Measurements from ENCODE around the gene OR8B3. TPM values are rescaled to one million over a fixed set of nuclear protein-coding genes. Genes with fewer than 3 reads are reported as not detected.
"Not testable (repeated sequence)": the region's sequence is repeated elsewhere in the genome, so short reads cannot be mapped to it uniquely, and the experiment has no call there.

The OR8B3 gene
- polyA plus RNA-seq, 1 of the 3 experiments (the other 2 are of a cell fraction): not detected

DNA sequence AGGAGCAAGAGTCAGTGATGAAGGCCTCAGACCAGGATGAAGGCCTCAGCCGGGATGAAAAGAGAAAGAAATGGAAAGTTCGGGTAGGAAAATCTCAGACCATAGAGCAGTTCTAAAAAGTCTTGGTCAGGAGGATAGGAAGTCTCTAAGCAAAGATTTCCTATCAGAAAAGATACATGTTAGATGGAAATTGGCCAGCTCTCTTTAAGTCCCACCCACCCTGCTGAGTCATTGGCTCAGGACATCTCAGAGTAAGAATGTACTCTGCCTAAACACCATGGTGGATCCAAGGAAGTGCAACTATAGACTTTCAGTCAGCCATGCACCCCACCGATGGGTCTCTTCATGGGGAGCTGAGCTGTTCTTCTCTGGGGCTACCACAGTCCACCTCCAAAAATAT lies 4.4 kb downstream of the OR8B3 start:
- WGBS (ENCODE audit: low lambda C conversion rate): 7% methylated on average over 2 of the region's 3 CpGs
- no peaks in the 10 kb centered on the region for H3K27me3 ChIP-seq (ENCODE audit: insufficient read depth)
- TF ChIP-seq NFIC (IDR thresholded peaks at IDR 0.05; ENCODE audit: borderline replicate concordance) (no peak), FOXM1 (IDR thresholded peaks at IDR 0.05; ENCODE audit: low read depth) (no peak)
- H3K27ac ChIP-seq (ENCODE audit: low read depth in 2 of 2, low read length in 1 of 2): no peak overlapping the region
- POLR2A ChIA-PET: no interaction called here
- no peaks in the 10 kb centered on the region for H3K9me2 ChIP-seq
- H3K4me2 ChIP-seq: no peak overlapping the region
- no peaks in the 10 kb centered on the region for H3K4me1 ChIP-seq (ENCODE audit: control insufficient read depth in 1 of 2, insufficient read depth in 2 of 2, low read depth in 1 of 2, low read length in 1 of 2)
- H3K9ac ChIP-seq: no peak overlapping the region
- H2AFZ ChIP-seq (ENCODE audit: low read depth): no peak overlapping the region
- no peak for DNase-seq
- CTCF ChIA-PET: no interaction called here
- H3K79me2 ChIP-seq (ENCODE audit: insufficient read depth): no peaks in the 10 kb centered on the region
- H4K20me1 ChIP-seq (ENCODE audit: insufficient read depth): no peaks in the 10 kb centered on the region
- H3K36me3 ChIP-seq (replicated peaks in 1 of 2; ENCODE audit: control insufficient read depth in 1 of 2, insufficient read depth in 2 of 2, low read length in 1 of 2): no peaks in the 10 kb centered on the region
- no peaks in the 10 kb centered on the region for H3K9me3 ChIP-seq
- no peaks in the 10 kb centered on the region for H3F3A ChIP-seq (replicated peaks; ENCODE audit: insufficient read depth)
- no peak overlapping the region for H3K4me3 ChIP-seq (ENCODE audit: low read depth in 2 of 2, low read length in 1 of 2)

DNA sequence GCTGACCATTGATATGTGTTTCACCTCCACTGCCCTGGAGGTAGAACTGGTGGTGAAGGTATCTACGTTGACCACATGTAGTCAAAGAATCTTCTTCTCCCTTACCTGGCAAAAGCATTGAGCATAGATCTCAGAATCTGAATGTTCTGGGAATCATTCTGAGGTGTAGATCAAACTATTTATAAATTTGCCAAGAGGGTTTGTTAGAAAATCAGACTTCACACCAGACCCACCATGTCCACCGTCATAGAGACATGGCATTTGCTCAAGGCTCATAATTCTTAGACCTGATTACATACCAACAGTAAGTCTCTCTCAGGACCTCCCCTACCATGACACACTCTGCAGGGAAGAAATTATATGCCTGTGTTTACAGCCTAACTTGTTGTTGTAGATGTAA lies 14.4 kb downstream of the OR8B3 start, which contains the start of gene OR8B2:
Gene OR8B2, minus strand, starts transcription at position 101 of the 400 bp plus-strand sequence. CDS start 1,156 bp downstream, outside the sequence.
- H3K27me3 ChIP-seq (ENCODE audit: insufficient read depth): no peaks in the 10 kb centered on the region
- H3K9me3 ChIP-seq: no peaks in the 10 kb centered on the region
- no peaks in the 10 kb centered on the region for H3F3A ChIP-seq (replicated peaks; ENCODE audit: insufficient read depth)
- no peaks in the 10 kb centered on the region for H3K79me2 ChIP-seq (ENCODE audit: insufficient read depth)
- DNase-seq: no peak
- TF ChIP-seq SMC3 (IDR thresholded peaks at IDR 0.05; ENCODE audit: low read depth, low read length) (no peak), SIN3A (IDR thresholded peaks at IDR 0.05; ENCODE audit: borderline replicate concordance, low read depth, low read length) (no peak), POLR2AphosphoS5 (IDR thresholded peaks at IDR 0.05; ENCODE audit: low read depth, low read length) (no peak), RAD21 (IDR thresholded peaks at IDR 0.05; ENCODE audit: low read length) (no peak), TEAD4 (IDR thresholded peaks at IDR 0.05; ENCODE audit: borderline replicate concordance, insufficient read depth) (no peak), CHD2 (IDR thresholded peaks at IDR 0.05; ENCODE audit: low read length, partially characterized antibody) (no peak), ELF1 (IDR thresholded peaks at IDR 0.05) (no peak), MEF2A (IDR thresholded peaks at IDR 0.05; ENCODE audit: borderline replicate concordance, low read depth) (no peak), FOXM1 (IDR thresholded peaks at IDR 0.05; ENCODE audit: low read depth) (no peak), TCF12 (IDR thresholded peaks at IDR 0.05) (no peak), GATA2 (CRISPR knock-in tag; IDR thresholded peaks at IDR 0.05) (no peak), EZH2phosphoT487 (IDR thresholded peaks at IDR 0.05; ENCODE audit: borderline replicate concordance, low read depth) (no peak), EP300 (IDR thresholded peaks at IDR 0.05; ENCODE audit: borderline replicate concordance in 1 of 2, low read depth in 1 of 2, low read length in 1 of 2) (no peak)
- TF ChIP-seq, protein P1, sequence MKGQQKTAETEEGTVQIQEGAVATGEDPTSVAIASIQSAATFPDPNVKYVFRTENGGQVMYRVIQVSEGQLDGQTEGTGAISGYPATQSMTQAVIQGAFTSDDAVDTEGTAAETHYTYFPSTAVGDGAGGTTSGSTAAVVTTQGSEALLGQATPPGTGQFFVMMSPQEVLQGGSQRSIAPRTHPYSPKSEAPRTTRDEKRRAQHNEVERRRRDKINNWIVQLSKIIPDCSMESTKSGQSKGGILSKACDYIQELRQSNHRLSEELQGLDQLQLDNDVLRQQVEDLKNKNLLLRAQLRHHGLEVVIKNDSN (IDR thresholded peaks at IDR 0.05; ENCODE audit: borderline replicate concordance, low read depth): no peak
- TF ChIP-seq, protein P2, sequence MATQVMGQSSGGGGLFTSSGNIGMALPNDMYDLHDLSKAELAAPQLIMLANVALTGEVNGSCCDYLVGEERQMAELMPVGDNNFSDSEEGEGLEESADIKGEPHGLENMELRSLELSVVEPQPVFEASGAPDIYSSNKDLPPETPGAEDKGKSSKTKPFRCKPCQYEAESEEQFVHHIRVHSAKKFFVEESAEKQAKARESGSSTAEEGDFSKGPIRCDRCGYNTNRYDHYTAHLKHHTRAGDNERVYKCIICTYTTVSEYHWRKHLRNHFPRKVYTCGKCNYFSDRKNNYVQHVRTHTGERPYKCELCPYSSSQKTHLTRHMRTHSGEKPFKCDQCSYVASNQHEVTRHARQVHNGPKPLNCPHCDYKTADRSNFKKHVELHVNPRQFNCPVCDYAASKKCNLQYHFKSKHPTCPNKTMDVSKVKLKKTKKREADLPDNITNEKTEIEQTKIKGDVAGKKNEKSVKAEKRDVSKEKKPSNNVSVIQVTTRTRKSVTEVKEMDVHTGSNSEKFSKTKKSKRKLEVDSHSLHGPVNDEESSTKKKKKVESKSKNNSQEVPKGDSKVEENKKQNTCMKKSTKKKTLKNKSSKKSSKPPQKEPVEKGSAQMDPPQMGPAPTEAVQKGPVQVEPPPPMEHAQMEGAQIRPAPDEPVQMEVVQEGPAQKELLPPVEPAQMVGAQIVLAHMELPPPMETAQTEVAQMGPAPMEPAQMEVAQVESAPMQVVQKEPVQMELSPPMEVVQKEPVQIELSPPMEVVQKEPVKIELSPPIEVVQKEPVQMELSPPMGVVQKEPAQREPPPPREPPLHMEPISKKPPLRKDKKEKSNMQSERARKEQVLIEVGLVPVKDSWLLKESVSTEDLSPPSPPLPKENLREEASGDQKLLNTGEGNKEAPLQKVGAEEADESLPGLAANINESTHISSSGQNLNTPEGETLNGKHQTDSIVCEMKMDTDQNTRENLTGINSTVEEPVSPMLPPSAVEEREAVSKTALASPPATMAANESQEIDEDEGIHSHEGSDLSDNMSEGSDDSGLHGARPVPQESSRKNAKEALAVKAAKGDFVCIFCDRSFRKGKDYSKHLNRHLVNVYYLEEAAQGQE (IDR thresholded peaks at IDR 0.05; ENCODE audit: low read depth, low read length): no peak
- H2AFZ ChIP-seq (ENCODE audit: low read depth): no peak within 1 kb of the TSS
- no peaks in the 10 kb centered on the region for H3K4me1 ChIP-seq (ENCODE audit: control insufficient read depth in 1 of 2, insufficient read depth in 2 of 2, low read depth in 1 of 2, low read length in 1 of 2)
- WGBS (ENCODE audit: low lambda C conversion rate): 0% methylated on average over 2 of the region's 2 CpGs
- no peak within 1 kb of the TSS for H3K4me2 ChIP-seq
- H3K27ac ChIP-seq (ENCODE audit: low read depth in 2 of 2, low read length in 1 of 2): no peak within 1 kb of the TSS
- no peaks in the 10 kb centered on the region for H4K20me1 ChIP-seq (ENCODE audit: insufficient read depth)
- no peaks in the 10 kb centered on the region for H3K36me3 ChIP-seq (replicated peaks in 1 of 2; ENCODE audit: control insufficient read depth in 1 of 2, insufficient read depth in 2 of 2, low read length in 1 of 2)
- ChIA-PET POLR2A (no interaction called here), CTCF (no interaction called here)
- no peaks in the 10 kb centered on the region for H3K9me2 ChIP-seq
- no peak within 1 kb of the TSS for H3K9ac ChIP-seq
- no peak within 1 kb of the TSS for H3K4me3 ChIP-seq (ENCODE audit: low read depth in 2 of 2, low read length in 1 of 2)

- H3K9me3 ChIP-seq; H3K9me2 ChIP-seq; H3F3A ChIP-seq (replicated peaks; ENCODE audit: insufficient read depth); POLR2A ChIA-PET; H3K4me2 ChIP-seq; H3K4me3 ChIP-seq (ENCODE audit: low read depth in 2 of 2, low read length in 1 of 2); H4K20me1 ChIP-seq (ENCODE audit: insufficient read depth); DNase-seq; CTCF ChIA-PET; H3K36me3 ChIP-seq (replicated peaks in 1 of 2; ENCODE audit: control insufficient read depth in 1 of 2, insufficient read depth in 2 of 2, low read length in 1 of 2); H3K27me3 ChIP-seq (ENCODE audit: insufficient read depth); H3K9ac ChIP-seq; H3K4me1 ChIP-seq (ENCODE audit: control insufficient read depth in 1 of 2, insufficient read depth in 2 of 2, low read depth in 1 of 2, low read length in 1 of 2); H2AFZ ChIP-seq (ENCODE audit: low read depth); H3K79me2 ChIP-seq (ENCODE audit: insufficient read depth); H3K27ac ChIP-seq (ENCODE audit: low read depth in 2 of 2, low read length in 1 of 2): not testable (repeated sequence)
- 2% methylated on average over 4 of the region's 6 CpGs for WGBS (ENCODE audit: low lambda C conversion rate)
These were observed 16.0 kb downstream of the OR8B3 start for GRCh38 chr11:124382857-124383256.
